Stimulated activated CD4-positive, alpha-beta T cell treated with anti-CD3 and anti-CD28 coated beads, Interleukin-4, amount 100 ng/mL, for 4 hours (primary cell): ENCODE results near the gene SNRPN.
"Not testable (repeated sequence)": the region's sequence is repeated elsewhere in the genome, so short reads cannot be mapped to it uniquely, and the experiment has no call there.

Source experiments
- DNase-seq, 2 experiments: peaks; one replicate each; pipeline ENCODE4 v3.0.0-alpha.2; 2020

Gene SNRPN

DNA sequence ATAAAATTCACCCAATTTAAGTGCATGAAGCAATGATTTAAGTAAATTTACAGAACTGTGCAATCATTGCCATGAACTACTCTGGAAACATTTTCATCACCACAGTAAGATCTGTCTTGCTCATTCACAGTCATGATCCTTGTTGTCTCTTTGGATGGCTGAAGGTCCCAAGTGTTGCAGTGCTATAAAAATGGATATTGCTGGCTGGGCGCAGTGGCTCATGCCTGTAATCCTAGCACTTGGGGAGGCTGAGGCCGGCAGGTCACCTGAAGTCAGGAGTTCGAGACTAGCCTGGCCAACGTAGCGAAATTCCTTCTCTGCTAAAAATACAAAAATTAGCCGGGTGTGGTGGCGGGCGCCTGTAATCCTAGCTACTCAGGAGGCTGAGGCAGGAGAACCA, 17.0 kb downstream of the SNRPN start:
- DNase-seq, result no peak

DNA sequence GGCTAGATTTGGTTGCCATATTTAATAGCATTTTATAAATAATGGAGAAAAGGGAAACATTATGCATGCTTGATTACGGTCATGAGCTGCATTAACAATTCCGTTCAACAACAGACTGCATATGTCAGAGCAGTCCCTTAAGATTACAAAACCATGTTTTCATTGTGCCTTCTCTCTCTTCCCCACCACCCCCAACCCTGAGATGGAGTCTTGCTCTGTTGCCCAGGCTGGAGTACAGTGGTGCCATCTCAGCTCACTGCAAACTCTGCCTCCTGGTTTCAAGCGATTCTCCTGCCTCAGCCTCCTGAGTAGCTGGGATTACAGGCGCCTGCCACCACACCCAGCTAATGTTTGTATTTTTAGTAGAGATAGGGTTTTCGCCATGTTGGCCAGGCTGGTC, 17.9 kb downstream of the SNRPN start:
- DNase-seq, result not testable (repeated sequence)

DNA sequence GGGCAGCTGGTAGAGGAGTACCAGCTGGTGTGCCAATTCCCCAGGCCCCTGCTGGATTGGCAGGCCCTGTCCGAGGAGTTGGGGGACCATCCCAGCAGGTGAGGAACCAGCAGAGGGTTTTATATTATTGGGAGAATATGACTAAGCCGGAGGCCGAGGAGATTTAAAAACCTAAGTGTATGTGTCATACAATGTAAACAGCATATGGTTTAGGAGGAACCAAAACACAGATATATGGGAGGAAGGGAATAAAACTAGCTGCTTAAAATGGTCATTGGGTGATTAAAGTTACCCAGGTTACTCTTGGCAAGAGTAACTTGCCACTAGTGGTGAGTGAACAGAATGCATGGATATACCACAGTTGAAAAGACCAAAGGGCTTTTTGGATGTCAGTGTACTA, 22.1 kb downstream of the SNRPN start:
- no peak for DNase-seq

DNA sequence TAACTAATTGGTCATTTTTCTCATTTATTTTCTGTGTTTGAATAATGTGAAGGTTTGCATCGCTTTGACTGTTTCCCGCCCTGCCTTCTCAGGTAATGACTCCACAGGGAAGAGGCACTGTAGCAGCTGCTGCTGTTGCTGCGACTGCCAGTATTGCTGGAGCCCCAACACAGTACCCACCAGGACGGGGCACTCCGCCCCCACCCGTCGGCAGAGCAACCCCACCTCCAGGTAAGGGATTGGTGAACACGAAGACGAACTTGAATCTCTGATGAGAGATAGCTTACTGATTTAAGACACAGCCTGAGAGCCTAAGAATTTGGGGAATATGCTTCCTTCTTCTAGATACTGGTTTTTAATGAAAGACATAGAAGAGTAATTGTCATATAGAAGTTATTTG, 22.9 kb downstream of the SNRPN start:
- DNase-seq, result no peak

DNA sequence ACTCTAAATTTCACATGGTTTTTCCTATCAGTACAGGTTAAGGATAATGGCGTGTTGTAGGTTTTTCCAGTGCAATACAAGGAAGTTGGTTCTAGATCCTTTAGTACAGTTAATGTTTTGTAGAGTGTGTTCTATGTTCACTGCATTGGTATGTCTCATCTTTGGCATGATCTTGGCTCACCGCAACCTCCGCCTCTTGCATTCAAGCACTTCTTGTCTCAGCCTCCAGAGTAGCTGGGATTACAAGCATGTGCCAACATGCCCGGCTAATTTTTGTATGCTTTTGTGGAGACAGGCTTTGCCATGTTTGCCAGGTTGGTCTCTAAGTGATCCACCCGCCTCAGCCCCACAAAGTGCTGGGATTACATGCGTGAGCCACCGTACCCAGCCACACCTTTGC, 30.4 kb downstream of the SNRPN start:
- DNase-seq, result no peak

DNA sequence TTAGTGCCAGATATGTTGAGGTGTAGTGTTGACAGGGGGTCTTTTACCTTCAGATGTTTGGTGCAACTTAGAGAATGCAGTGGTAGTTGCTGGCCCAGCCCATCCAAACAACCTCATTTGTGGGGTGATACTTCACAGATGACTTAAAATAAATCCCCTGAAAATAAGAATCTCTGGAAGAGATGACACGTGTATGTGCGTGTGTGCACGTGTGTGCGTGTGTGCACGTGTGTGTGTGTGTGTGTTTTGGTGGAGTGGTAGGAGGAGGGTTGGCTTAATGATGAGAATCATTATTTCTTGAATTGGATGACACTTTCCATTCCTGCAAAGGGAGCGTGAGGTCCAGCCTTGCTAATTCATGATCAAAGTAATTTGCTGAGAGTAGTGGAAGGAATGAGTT, 31.9 kb downstream of the SNRPN start:
- DNase-seq, result no peak

DNA sequence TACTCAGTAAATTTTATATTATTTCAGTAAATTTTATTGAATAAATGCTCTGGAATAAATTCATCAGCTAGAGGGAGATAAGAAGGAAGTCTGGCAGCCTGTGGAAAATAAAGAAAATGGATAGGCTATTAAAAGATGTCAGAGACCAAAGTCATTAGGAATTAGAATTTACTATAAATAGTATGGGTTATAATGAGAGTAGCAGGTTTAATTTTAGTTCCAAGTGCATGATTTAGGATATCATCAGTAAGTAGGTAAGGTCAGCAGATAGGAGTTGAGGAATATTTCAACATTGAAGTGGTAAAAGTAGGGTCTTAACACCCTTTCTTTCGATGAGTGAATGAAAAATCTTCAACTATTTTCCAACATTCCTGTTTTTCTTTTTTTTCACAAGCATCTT, 64.6 kb downstream of the SNRPN start:
- DNase-seq, result no peak

DNA sequence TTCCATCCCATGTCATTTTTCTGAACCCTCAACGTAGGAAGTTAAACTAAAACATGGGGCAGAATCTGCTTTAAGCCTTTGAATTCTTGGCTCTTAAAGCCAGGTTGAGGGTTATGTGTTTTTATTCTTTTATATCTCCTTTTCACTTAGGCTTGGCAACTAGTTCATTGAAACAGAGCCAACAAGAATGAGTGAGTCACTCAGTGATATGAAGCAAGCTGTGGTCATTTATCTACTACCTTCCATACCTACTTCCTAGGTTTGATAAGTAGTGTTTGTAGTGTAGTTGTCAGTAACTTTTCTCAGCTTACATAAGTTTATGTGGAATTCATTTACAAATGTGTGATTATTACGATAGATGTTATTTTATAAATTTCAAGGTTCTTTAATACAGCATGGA, 67.4 kb downstream of the SNRPN start:
- no peak for DNase-seq
